ENCODE results near the gene HUS1B. TPM values are rescaled to one million over a fixed set of nuclear protein-coding genes. Genes with fewer than 3 reads are reported as not detected.
A peak's percentile ranks its signal among the peaks of the same experiment; 100 is the strongest.
"Not testable (repeated sequence)": the region's sequence is repeated elsewhere in the genome, so short reads cannot be mapped to it uniquely, and the experiment has no call there.

The HUS1B gene
- total RNA-seq, 2 experiments from 2014 or later: 2.2 to 3.1 TPM

DNA sequence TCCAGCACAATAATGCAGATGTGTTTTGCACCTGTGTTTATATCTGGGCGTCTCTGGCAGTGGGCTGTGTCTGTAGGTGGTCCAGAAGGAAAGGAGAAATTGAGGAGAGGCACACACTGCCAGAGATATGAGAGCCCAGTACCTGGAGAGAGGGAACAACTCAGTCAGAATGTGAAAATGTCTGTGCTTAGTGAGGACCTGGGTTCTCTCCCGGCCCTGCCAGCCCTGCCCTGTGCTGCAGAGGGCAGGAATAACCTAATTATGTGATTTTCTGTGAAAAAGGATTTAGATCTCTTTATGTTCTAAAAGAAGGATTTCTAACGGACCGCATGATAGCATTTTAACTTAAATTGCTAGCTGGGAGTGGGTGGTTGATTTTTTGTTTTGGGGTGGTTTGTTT, 44.3 kb upstream of the HUS1B start:
- Histone ChIP-seq H3K4me3 (ENCODE audit: low read length) (no peak overlapping the region), H3K4me1 (ENCODE audit: insufficient read depth, low read length) (no peaks in the 10 kb centered on the region), H3K27me3 (ENCODE audit: control insufficient read depth in 1 of 2, insufficient read depth in 2 of 2, low read length in 2 of 2) (no peaks in the 10 kb centered on the region), H3K27ac (ENCODE audit: low read depth in 1 of 2, low read length in 2 of 2) (no peak overlapping the region), H3K9me3 (ENCODE audit: control insufficient read depth in 1 of 2, insufficient read depth in 1 of 2, low read length in 2 of 2) (no peaks in the 10 kb centered on the region), H3K36me3 (ENCODE audit: insufficient read depth, low read length) (no peaks in the 10 kb centered on the region)
- TF ChIP-seq, protein P1, sequence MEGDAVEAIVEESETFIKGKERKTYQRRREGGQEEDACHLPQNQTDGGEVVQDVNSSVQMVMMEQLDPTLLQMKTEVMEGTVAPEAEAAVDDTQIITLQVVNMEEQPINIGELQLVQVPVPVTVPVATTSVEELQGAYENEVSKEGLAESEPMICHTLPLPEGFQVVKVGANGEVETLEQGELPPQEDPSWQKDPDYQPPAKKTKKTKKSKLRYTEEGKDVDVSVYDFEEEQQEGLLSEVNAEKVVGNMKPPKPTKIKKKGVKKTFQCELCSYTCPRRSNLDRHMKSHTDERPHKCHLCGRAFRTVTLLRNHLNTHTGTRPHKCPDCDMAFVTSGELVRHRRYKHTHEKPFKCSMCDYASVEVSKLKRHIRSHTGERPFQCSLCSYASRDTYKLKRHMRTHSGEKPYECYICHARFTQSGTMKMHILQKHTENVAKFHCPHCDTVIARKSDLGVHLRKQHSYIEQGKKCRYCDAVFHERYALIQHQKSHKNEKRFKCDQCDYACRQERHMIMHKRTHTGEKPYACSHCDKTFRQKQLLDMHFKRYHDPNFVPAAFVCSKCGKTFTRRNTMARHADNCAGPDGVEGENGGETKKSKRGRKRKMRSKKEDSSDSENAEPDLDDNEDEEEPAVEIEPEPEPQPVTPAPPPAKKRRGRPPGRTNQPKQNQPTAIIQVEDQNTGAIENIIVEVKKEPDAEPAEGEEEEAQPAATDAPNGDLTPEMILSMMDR (IDR thresholded peaks at IDR 0.05): no peak
- ATAC-seq (ENCODE audit: poor library complexity) (no peak), DNase-seq (no peak)
- CTCF ChIA-PET: interaction anchor here (1.7 kb wide), 1 partner anchor 21 kb away, joined by 6 read pairs; no protein-coding TSS in a partner anchor
- intact Hi-C loops (cut with DNase I, micrococcal nuclease): loop anchor here in 1 of 2 experiments (10.0 kb wide), 1 partner anchor 296 kb away; no protein-coding TSS in a partner anchor
- Mint-ChIP-seq H3K27ac (no peak overlapping the region), H3K27me3 (no peaks in the 10 kb centered on the region), H3K4me1 (ENCODE audit: low read depth) (no peaks in the 10 kb centered on the region), H3K36me3 (ENCODE audit: low read depth) (no peaks in the 10 kb centered on the region), H3K4me3 (no peak overlapping the region), H3K9me3 (no peaks in the 10 kb centered on the region)
- POLR2A ChIA-PET: interaction anchor here (1.8 kb wide), 1 partner anchor 10 kb away, joined by 4 read pairs; no protein-coding TSS in a partner anchor

DNA sequence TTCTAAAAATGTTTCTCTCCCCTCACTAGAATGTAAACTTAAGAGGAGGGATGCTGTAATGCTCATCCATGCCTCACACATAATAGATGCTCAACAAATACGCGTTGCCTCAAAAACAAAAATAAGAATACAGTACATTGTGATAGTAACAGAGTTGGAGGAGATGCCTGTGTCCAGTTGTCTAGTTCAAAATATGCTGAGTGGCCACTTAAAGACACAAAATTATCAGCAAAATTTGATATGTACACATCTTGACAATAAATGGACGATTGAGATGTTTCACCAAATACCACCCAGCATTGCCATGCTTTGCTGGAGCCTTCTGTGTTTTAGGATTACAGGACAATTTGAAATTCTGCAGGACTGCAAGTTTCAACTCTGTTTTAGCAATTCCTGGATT, 43.6 kb upstream of the HUS1B start:
- H3K27me3 ChIP-seq (ENCODE audit: control insufficient read depth in 1 of 2, insufficient read depth in 2 of 2, low read length in 2 of 2): no peaks in the 10 kb centered on the region
- no peaks in the 10 kb centered on the region for H3K4me1 ChIP-seq (ENCODE audit: insufficient read depth, low read length)
- H3K27me3 Mint-ChIP-seq: no peaks in the 10 kb centered on the region
- no peak overlapping the region for H3K27ac ChIP-seq (ENCODE audit: low read depth in 1 of 2, low read length in 2 of 2)
- TF ChIP-seq, protein P1 (IDR thresholded peaks at IDR 0.05): no peak
- no peak overlapping the region for H3K4me3 Mint-ChIP-seq
- DNase-seq (no peak), ATAC-seq (ENCODE audit: poor library complexity) (no peak)
- no peaks in the 10 kb centered on the region for H3K36me3 ChIP-seq (ENCODE audit: insufficient read depth, low read length)
- CTCF ChIA-PET: no interaction called here
- POLR2A ChIA-PET: no interaction called here
- intact Hi-C loops (cut with DNase I, micrococcal nuclease): loop anchor here in 1 of 2 experiments (10.0 kb wide), 1 partner anchor 296 kb away; no protein-coding TSS in a partner anchor
- H3K36me3 Mint-ChIP-seq (ENCODE audit: low read depth): no peaks in the 10 kb centered on the region
- no peaks in the 10 kb centered on the region for H3K4me1 Mint-ChIP-seq (ENCODE audit: low read depth)
- no peak overlapping the region for H3K27ac Mint-ChIP-seq
- H3K9me3 ChIP-seq (ENCODE audit: control insufficient read depth in 1 of 2, insufficient read depth in 1 of 2, low read length in 2 of 2): no peaks in the 10 kb centered on the region
- H3K9me3 Mint-ChIP-seq: no peaks in the 10 kb centered on the region
- H3K4me3 ChIP-seq (ENCODE audit: low read length): no peak overlapping the region

DNA sequence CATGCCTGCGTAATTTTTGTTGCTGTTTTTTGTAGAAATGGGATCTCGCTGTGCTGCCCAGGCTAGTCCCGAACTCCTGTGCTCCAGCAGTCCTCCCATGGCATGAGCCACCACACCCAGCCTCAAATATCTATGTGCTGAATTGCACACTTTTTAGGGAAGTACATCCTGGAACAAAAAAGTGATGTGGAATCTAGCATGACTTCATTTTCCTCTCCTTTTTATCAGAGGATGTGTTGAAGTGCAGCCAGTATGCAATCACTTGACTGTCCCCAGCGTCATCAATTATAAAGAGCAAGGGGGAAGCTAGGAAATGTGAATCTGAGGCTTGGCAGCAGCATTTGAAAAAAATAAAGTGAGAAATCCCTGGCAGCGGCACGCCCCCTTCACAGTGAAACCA, 42.4 kb upstream of the HUS1B start:
- TF ChIP-seq, protein P1 (IDR thresholded peaks at IDR 0.05): no peak
- Mint-ChIP-seq H3K36me3 (ENCODE audit: low read depth) (no peaks in the 10 kb centered on the region), H3K4me3 (no peak overlapping the region), H3K27me3 (no peaks in the 10 kb centered on the region), H3K9me3 (no peaks in the 10 kb centered on the region), H3K27ac (no peak overlapping the region), H3K4me1 (ENCODE audit: low read depth) (no peaks in the 10 kb centered on the region)
- DNase-seq: no peak
- intact Hi-C loops (cut with DNase I, micrococcal nuclease): no loop called here
- H3K27me3 ChIP-seq (ENCODE audit: control insufficient read depth in 1 of 2, insufficient read depth in 2 of 2, low read length in 2 of 2): no peaks in the 10 kb centered on the region
- H3K4me1 ChIP-seq (ENCODE audit: insufficient read depth, low read length): no peaks in the 10 kb centered on the region
- H3K27ac ChIP-seq (ENCODE audit: low read depth in 1 of 2, low read length in 2 of 2): no peak overlapping the region
- H3K9me3 ChIP-seq (ENCODE audit: control insufficient read depth in 1 of 2, insufficient read depth in 1 of 2, low read length in 2 of 2): no peaks in the 10 kb centered on the region
- ATAC-seq (ENCODE audit: poor library complexity): no peak
- no peaks in the 10 kb centered on the region for H3K36me3 ChIP-seq (ENCODE audit: insufficient read depth, low read length)
- ChIA-PET POLR2A (interaction anchor here (1.5 kb wide), 1 partner anchor 12 kb away, joined by 3 read pairs; no protein-coding TSS in a partner anchor), CTCF (no interaction called here)
- H3K4me3 ChIP-seq (ENCODE audit: low read length): no peak overlapping the region

DNA sequence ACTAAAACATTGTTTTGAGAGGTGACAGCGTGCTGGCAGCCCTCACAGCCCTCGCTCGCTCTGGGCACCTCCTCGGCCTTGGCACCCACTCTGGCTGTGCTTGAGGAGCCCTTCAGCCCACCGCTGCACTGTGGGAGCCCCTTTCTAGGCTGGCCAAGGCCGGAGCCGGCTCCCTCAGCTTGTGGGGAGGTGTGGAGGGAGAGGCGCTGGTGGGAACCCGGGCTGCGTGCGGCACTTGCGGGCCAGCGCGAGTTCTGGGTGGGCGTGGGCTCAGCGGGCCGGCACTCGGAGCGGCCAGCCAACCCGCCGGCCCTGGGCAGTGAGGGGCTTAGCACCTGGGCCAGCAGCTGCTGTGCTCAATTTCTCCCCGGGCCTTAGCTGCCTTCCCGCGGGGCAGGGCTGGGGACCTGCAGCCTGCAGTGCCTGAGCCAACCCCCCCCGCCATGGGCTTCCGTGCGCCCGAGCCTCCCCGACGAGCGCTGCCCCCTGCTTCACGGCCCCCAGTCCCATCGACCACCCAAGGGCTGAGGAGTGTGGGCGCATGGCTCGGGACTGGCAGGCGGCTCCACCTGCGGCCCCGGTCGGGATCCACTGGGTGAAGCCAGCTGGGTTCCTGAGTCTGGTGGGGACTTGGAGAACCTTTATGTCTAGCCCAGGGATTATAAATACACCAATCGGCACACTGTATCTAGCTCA, 37.7 kb upstream of the HUS1B start:
- DNase-seq; H3K27ac Mint-ChIP-seq; CTCF ChIA-PET; H3K9me3 ChIP-seq (ENCODE audit: control insufficient read depth in 1 of 2, insufficient read depth in 1 of 2, low read length in 2 of 2); H3K27me3 ChIP-seq (ENCODE audit: control insufficient read depth in 1 of 2, insufficient read depth in 2 of 2, low read length in 2 of 2); H3K27me3 Mint-ChIP-seq; ATAC-seq (ENCODE audit: poor library complexity); H3K27ac ChIP-seq (ENCODE audit: low read depth in 1 of 2, low read length in 2 of 2); H3K4me3 ChIP-seq (ENCODE audit: low read length); H3K9me3 Mint-ChIP-seq; H3K36me3 ChIP-seq (ENCODE audit: insufficient read depth, low read length): not testable (repeated sequence)
- Mint-ChIP-seq H3K36me3 (ENCODE audit: low read depth) (peaks cover 17% of the 10 kb centered on the region), H3K4me1 (ENCODE audit: low read depth) (peaks cover 24% of the 10 kb centered on the region), H3K4me3 (peak overlapping the region; percentile 97)
- H3K4me1 ChIP-seq (ENCODE audit: insufficient read depth, low read length): peaks cover 21% of the 10 kb centered on the region
- intact Hi-C loops (cut with DNase I, micrococcal nuclease): loop anchor here in 1 of 2 experiments (5.0 kb wide), 2 partner anchors 402 to 1548 kb away; partner anchors contain the start of gene DUSP22
- POLR2A ChIA-PET: interaction anchor here (2.6 kb wide), 1 partner anchor 17 kb away, joined by 27 read pairs; no protein-coding TSS in a partner anchor

Measured in CD4-positive, alpha-beta T cell (primary cell).